ENCODE measurements around the gene CEP44.
"Not testable (repeated sequence)": the region's sequence is repeated elsewhere in the genome, so short reads cannot be mapped to it uniquely, and the experiment has no call there.

The CEP44 gene, protein sequence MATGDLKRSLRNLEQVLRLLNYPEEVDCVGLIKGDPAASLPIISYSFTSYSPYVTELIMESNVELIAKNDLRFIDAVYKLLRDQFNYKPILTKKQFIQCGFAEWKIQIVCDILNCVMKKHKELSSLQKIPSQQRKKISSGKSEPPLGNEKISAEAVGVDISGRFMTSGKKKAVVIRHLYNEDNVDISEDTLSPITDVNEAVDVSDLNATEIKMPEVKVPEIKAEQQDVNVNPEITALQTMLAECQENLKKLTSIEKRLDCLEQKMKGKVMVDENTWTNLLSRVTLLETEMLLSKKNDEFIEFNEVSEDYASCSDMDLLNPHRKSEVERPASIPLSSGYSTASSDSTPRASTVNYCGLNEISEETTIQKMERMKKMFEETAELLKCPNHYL

DNA sequence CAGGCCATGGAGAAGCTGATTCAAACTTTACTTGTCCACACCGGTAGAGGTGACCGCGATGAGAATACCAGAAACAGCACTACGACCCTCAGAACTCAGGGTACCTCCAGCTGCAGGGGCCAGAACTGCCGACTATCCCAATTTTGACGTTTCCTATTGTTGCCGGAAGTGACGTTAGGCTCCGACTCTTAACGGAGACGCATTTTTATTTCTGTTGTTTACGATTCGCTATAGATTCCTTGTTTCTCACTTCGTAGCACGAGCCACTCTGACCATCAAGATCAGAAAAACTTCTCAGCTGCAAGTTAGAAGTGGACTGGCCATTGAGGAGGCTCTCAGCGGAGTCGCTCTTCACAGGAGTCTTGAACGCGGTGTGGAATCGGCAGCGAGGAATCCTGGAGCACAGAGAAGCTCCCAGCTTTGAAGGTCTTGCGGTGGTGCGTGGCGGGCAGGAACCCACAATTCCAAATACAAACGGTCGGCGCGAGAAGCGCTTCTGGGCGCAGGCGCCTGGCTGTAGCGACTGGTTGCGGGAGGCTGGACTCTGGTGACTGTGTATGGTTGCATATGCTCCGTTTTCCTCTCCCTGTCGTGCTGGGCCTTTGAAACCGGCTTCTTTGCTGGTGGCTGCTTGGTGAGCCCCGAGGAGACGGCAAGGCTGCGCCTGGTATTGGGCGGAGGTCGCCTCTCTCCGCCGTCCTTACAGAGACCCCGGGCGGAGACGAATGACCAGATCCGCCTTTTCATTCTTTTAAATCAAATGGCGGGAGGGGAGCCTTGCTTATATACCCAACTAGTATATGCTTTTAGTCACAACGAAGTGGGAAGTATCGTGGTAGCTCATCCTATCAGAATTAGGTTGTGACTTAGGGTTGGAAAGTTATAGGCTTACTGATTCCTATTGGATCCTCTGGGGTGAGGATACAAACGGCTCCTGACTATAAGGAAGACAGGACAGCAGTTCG is at the start of gene CEP44, which contains the start of gene FBXO8:
Gene CEP44, plus strand, starts transcription at position 405 of the 965 bp plus-strand sequence. CDS start 15,211 bp downstream, outside the sequence.
Gene FBXO8, minus strand, starts transcription at position 161 of the 965 bp plus-strand sequence. CDS start 20,575 bp downstream, outside the sequence.
- DNase-seq, result peak; percentile 59 to 95 (median 72)
- intact Hi-C loops (cut with DNase I), result no loop called here

DNA sequence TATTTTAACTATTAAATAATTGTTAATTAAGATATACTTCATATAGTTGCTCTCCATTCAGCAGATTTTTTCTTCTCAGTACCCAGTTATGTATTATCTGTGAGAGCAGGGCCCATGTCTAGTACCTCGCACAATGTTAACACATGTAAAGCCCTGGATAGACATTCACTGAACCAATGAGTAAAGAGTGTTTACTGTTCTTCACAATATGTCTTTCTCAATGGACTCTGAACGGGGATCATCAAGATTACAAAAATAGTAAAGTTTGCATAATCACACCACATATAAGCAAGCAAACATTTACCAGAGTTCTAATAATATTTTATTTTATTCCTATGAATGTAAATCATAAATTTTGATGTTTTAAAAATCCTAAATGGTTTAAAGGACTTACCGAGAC is 47.4 kb upstream of the CEP44 start:
- intact Hi-C loops (cut with DNase I), result no loop called here

DNA sequence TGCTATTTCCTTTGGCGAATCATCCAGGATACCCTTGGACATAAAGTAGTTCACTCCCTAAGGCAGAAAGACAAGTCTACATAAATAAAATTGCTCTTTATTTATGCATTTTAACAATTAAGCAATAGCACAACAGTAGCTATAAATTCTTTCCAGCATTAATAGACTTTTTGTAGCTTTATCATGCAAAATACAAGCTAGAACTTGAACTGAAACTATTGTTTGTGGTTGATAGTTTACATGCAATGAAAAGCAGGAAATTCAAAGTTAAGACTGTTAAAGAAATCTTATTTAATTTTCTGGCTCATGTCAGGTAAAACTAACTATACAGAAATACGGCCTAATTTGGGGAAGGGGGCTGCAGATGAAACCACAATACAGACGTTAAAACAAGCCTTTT is 42.5 kb upstream of the CEP44 start:
- DNase-seq, result no peak
- intact Hi-C loops (cut with DNase I), result no loop called here

More for the DNA sequence above, 47.4 kb upstream of the CEP44 start:
- DNase-seq, result no peak

DNA sequence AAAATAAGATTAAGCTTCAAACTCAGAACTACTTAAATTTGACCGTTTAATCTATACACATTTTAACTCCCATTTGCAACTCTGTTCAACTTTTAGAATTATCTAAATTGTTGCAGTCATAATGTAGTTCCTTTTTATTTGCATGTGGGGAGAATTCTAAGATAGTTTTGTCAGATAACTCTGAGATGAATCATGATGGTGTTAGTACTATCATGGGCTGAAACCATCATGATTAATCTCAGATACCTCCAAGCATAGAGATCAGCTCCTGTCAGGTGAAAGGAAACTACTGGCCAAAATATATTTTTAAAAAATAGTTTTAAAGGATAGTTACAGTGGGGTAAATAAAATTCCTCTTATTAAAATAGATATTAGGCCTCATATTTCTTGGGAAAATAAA is 39.3 kb upstream of the CEP44 start:
- no peak for DNase-seq
- intact Hi-C loops (cut with DNase I), result no loop called here

DNA sequence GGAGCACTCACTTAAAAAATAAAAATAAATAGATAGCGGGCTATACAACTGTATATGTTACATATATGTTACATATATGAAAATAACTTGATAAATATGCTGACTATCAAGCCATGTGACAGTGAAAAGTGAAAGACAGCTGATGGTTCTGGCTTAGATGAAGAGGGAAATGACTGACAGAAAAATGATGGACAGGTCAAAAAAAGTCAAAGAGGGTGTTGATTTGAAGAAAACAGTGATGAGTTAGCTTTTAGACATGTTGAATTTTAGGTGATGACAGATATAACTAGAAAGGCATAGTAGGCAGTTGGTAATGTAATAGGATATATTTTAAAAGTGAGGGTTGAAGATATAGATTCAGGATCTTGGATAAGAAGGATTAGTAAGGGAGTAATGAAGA is 38.0 kb upstream of the CEP44 start:
- DNase-seq, result no peak
- intact Hi-C loops (cut with DNase I), result no loop called here

DNA sequence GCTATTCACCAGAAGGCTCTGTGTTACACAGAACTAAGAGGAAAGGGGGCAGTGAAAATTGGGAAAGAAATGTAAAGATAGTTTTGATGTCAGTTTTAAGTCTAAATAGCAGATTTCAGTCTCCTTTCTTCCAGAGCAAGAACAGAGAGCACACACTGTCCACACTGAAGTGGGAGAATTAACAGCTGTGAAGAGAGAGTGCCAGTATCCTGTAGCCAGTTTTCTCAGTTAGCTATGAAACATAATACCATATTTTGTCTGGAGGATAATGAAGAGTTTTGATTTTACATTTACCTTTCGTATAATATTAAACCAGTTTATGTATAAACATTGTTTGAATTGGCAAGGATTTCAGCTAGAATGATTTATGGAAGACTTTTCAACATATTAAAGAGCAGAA is 35.3 kb upstream of the CEP44 start:
- no peak for DNase-seq
- intact Hi-C loops (cut with DNase I), result no loop called here

DNA sequence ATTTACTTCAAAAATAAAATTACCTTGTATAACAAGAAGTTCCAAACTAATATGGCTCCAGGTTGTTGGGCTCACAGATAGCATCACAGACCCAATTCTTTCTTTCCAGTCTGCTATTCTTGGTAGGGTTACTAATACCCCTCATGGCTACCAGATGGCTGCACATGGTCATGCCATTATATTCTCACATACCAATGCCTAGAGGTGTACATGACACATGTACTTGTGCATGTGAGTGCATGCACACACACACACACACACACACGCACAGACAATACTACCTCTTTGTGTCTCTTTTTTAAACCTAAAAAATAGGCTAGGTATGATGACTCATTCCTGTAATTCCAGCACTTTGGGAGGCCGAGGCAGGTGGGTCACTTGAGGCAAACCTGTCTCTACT is 31.3 kb upstream of the CEP44 start:
- intact Hi-C loops (cut with DNase I), result no loop called here
- no peak for DNase-seq

DNA sequence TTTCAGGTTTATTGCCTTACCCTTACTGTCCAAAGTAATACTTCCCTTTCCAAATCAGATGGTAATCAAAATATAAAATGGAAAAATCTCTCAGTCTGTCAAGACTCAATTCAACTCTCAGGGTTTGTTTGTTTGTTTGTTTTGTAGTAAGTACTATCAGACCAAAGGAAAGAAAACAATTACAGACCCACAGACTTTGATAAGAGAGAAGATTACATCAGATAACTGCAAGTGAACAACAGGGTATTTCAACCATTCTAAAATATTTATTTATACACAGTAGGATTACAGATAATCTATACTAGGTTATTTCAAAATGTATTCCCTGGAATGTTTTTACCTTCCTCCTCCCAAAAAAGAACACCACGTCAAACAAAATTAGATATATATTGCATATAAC is 29.1 kb upstream of the CEP44 start:
- intact Hi-C loops (cut with DNase I), result no loop called here
- no peak for DNase-seq

DNA sequence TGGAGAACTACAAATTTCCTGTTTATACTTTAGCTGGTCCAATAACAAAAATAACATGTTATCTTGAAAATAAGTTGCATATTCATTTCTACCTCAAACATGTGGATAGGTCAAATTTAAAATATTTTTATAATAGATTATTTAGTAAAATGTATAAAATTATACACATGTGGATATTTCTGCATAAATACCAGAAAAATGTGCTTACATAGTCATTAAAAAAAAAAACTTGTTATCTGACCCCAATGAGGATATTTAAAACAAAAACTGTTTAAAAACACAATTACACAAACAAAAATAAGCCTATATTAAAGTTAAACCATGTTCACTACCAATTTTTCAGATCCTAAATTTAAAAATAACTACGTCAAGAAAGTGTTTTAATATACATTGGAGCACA is 28.3 kb upstream of the CEP44 start:
- intact Hi-C loops (cut with DNase I), result no loop called here
- DNase-seq, result no peak

DNA sequence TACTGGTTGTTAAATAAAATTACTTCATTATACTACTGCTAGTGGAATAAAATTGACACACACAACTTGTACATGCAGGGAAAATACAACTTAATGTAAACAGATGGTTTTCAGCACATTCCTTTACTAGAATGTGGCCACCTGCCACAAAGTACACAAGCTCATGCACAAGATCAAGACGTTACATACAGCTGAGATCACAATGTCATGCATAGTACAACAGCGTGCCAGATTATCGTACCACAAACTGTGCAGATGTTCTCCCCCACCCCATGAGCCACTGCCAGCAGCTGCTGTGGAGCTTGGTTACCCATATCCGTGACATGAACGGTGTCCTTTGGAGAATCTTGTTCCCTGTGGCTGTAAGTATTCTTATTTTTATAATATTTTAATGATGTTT is 27.9 kb upstream of the CEP44 start:
- intact Hi-C loops (cut with DNase I), result no loop called here
- peak in 1 of 10 donors; percentile 52 for DNase-seq

DNA sequence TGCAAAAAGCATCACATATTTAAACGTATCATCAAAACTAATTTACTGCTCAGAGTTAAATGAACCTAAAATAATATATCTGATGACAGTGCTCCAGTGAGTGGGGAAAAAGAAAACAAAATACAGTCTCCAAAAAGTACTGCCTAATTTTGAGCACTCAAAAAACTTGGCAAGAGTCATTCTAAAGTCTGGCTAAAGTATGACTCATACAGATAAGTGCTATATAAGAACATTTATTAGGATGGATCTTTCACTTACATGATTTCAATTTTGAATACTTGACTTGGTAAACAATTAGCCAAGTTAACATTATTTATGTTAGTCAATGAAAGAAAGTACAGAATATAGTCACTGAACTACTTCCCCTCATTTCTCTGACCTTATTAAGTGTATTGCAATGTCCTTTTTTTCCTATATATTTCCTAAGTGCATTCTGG is 27.4 kb upstream of the CEP44 start:
- intact Hi-C loops (cut with DNase I), result no loop called here

DNA sequence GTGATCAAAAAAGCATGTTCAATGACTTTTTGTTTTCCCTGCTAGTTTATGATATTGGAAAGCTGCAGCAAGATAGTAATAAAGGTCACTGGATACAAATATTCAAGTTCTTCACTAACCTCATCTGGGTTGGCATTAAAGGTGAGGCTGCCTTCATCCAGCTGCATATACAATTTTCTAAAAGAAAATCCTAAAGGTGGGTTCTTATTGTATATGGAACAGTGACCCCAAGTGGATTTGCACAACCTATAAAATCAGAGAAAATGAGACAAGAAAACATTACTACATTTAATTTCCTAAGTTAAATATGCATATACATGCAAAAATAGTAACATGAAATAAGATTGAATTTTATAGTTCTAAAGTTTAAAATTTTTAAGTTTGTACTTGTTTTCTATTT is 24.1 kb upstream of the CEP44 start:
- intact Hi-C loops (cut with DNase I), result no loop called here
- DNase-seq, result no peak

More for the DNA sequence above, 27.4 kb upstream of the CEP44 start:
- DNase-seq, result no peak

DNA sequence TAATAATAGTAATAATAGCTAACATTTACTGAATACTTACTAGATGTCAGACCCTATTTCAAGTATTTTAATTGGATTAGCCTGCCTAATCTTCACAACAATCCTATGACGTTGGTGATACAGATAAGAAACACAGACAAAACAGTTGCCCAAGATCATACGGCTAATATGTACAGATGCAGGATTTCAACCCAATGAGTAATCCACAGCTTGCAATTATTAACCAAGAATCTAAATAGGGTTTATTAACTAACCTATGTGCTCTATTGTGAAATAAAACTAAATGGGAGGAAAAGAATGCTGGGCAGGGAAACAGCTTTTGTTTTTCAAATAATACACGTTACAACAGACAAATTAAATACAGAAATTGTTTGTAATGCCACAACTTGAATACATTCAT is 23.6 kb upstream of the CEP44 start:
- intact Hi-C loops (cut with DNase I), result no loop called here

DNA sequence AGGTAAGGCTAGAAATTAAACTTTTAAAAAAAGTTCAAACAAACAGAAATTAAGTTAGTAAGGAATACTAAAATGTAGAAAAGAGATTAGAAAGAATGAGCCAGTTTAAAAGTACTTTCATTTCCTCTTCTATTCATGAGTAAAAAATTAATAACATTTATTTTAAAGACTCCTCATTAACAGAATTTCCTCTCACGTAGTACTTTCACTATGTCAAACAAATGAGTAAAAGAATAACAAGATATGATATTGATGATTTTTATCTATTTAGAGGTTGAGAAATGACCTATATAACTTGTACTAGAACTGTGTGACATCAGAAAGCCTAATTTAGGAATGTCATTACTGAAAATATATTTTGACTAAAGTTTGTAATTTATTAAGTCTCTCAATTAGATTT is 22.3 kb upstream of the CEP44 start:
- intact Hi-C loops (cut with DNase I); DNase-seq: not testable (repeated sequence)

More for the DNA sequence above, 23.6 kb upstream of the CEP44 start:
- no peak for DNase-seq

DNA sequence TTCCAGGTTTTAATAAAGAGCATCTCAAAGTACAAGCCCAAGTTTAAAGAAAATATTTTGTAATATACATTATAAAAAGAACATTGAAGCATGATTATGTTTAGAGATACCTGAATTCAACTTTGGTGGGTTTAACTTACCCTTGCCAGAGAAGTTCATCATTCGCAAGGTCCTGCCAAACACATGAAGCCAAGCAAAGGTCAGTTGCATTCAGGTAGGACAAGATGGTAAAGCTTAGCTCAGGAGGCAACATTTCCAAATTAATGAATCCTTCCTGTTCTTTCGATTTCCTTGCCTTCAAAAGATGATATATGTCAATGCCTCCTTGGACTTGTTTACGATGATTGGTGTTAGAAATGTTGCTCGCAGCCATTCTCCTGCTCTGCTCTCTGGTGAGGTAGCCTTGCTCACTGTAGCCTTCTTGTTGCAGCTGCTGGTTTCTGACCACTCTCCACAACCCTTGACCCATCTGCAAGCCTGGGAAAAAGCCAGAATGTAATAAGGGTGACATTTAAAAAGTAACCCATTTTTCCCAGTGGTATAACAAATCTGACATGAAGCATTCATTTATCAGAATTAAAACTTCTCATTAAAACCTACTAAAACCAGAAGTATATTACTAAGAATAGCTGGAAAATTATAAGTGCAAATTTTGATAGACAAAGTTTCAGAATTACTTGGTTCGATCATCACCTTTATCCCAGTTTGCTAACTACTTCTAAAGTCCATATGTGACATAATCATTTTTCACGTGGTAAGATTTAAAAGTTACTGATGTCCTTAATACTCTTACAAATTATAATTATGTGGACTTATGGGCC is 20.9 kb upstream of the CEP44 start:
- intact Hi-C loops (cut with DNase I), result no loop called here

DNA sequence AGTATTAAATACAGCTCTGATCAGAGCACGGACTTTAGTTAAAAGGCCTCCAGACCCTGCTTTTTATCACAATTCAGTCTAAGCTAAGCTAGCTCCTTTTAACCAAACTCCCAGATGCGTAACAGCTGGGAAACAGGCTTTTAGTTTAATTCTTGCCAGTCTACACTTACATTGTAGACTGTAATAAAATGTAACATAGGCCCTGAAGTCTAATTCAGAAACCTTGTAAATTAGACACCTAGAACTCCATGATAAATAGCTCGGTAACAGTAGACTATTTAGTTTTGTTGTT is 20.3 kb upstream of the CEP44 start:
- intact Hi-C loops (cut with DNase I), result no loop called here

More for the DNA sequence above, 20.9 kb upstream of the CEP44 start:
- no peak for DNase-seq

DNA sequence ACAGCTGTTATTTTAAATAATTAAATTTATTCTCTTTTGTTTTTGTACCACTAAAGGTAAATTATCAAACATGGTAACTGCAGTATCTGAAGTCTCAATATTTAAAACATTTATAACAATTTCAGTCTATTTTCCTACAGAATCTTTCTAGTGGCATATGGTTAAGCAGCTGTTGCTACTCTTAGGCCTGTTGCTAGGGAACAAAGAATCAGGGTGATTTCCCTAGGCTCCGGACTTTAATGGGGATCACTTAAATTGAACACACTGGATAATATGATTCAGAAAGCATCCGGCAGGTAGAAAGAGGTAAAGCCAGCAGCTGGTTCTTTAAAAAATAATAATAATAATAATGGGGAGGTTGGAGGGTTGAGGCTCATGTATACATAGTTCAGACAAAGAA is 17.8 kb upstream of the CEP44 start:
- DNase-seq, result no peak
- intact Hi-C loops (cut with DNase I), result no loop called here

More for the DNA sequence above, 20.3 kb upstream of the CEP44 start:
- no peak for DNase-seq

DNA sequence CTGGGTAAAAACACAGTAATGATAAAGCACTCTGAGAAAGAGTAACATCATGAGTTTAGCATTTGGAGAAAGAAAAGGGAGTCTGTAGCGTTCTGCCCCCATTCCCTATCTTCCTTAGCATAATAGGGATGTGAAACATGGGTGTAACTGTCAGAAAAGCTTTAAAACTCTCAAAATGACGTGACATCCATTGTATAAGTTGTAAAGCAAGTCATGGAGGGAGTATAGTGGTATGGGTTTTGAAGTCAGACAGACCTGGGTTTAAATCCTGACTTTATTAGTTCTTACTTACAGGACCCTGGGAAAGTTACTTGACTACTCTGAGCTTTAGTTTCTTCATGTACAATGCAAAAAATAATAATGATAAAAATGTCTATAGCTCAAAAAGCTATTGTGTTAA is 17.3 kb upstream of the CEP44 start:
- DNase-seq, result no peak
- intact Hi-C loops (cut with DNase I), result no loop called here

DNA sequence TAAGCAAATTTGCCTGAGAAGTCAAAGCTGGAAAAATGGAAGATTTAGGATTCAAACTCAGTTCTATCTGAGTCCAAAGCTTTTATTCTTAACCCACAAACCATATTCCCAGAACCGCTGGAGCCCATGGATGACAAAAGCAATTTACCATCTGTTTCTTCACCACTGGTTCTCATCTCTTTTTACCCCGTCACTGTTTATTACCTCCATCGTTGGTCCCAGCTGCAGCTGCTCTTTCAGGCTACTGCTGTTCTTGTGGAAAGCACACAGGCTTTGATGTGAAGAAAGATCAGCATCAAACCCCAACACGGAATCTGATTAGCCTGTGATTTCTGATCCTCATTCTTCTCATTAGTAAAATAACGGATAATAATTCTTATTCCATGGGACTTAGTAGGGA is 9.8 kb upstream of the CEP44 start:
- intact Hi-C loops (cut with DNase I), result no loop called here

DNA sequence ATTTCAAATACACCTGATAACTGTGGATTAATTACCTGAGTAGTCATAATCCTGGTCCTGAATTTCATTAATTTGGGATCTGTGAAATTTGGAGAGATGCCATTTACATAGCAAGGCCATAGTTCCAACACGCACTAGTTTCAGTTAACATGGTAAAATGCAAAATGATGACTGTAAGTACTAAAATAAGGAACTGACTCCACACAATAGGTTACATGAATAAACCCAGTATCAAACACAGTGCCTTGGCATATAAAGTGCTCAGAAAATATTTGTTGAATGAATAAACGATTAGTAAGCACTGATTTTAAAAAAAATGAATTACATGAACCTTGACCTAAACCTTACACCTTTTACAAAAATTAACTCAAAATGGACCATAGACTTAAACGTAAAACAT is 9.3 kb upstream of the CEP44 start:
- no peak for DNase-seq
- intact Hi-C loops (cut with DNase I), result no loop called here

More for the DNA sequence above, 9.8 kb upstream of the CEP44 start:
- no peak for DNase-seq

DNA sequence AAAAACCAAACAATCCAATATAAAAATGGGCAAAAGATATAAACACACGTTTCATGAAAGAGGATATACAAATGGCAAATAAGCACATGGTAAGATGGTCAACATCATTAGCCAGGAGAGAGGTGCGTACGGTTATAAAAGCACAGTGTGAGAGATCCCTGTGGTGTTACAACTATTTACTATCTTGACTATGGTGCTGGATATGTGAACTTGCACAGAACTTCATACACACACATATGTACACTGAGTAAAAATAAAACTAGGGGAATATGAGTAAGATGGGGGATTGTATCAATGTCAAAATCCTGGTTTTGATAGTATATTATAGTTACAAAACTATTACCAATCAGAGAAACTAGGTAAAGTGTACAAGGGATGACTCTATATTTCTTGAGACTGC is 8.6 kb upstream of the CEP44 start:
- intact Hi-C loops (cut with DNase I), result no loop called here
- DNase-seq, result no peak

Measured in posterior cingulate gyrus (tissue), 11 donors.